WTC11 (cell line): ENCODE results near the gene FAM227B.
"Not testable (repeated sequence)": the region's sequence is repeated elsewhere in the genome, so short reads cannot be mapped to it uniquely, and the experiment has no call there.

Experiments used
- GABPB1 ChIP-seq: sonication (generic); formaldehyde crosslinking; IDR thresholded peaks from 2 replicates; pipeline ENCODE4 v1.8.1; 2023; ENCODE audit warnings: mild to moderate bottlenecking, missing genetic modification reagents
- NFYB ChIP-seq: sonication (generic); formaldehyde crosslinking; conservative IDR thresholded peaks from 2 replicates; pipeline ENCODE4 v1.8.0; 2022; ENCODE audit warnings: low read depth, missing genetic modification reagents
- NR1H2 ChIP-seq: sonication (generic); formaldehyde crosslinking; IDR thresholded peaks from 2 replicates; pipeline ENCODE4 v1.9.0; 2021; ENCODE audit warnings: mild to moderate bottlenecking, moderate library complexity, missing genetic modification reagents
- TEAD4 ChIP-seq: sonication (generic); formaldehyde crosslinking; IDR thresholded peaks from 2 replicates; pipeline ENCODE4 v1.8.0; 2022; ENCODE audit warnings: mild to moderate bottlenecking, missing genetic modification reagents
- TF ChIP-seq, protein P1 (sequence below): sonication (generic); formaldehyde crosslinking; IDR thresholded peaks from 2 replicates; pipeline ENCODE4 v1.8.1; 2023; ENCODE audit warnings: mild to moderate bottlenecking, missing genetic modification reagents, moderate library complexity
- TF ChIP-seq, protein P2 (sequence below): sonication (generic); formaldehyde crosslinking; conservative IDR thresholded peaks from 2 replicates; pipeline ENCODE4 v1.8.1; 2022; ENCODE audit warnings: mild to moderate bottlenecking, missing genetic modification reagents
- TF ChIP-seq, protein P3 (sequence below): fragments of 200-600 bp; IDR thresholded peaks from 2 replicates; pipeline ENCODE4 v1.8.0; 2022; ENCODE audit warnings: antibody characterized with exemption
- TF ChIP-seq, protein P4 (sequence below): sonication (generic); formaldehyde crosslinking; IDR thresholded peaks from 2 replicates; pipeline ENCODE4 v1.8.0; 2023; ENCODE audit warnings: missing genetic modification reagents
- TF ChIP-seq, protein P5 (sequence below): sonication (generic); formaldehyde crosslinking; IDR thresholded peaks from 2 replicates; pipeline ENCODE4 v1.8.1; 2022; ENCODE audit warnings: mild to moderate bottlenecking, moderate library complexity, missing genetic modification reagents
- TF ChIP-seq, protein P6 (sequence below): sonication (generic); formaldehyde crosslinking; IDR thresholded peaks from 2 replicates; pipeline ENCODE4 v1.8.1; 2022; ENCODE audit warnings: low read depth, missing genetic modification reagents, borderline replicate concordance

DNA sequence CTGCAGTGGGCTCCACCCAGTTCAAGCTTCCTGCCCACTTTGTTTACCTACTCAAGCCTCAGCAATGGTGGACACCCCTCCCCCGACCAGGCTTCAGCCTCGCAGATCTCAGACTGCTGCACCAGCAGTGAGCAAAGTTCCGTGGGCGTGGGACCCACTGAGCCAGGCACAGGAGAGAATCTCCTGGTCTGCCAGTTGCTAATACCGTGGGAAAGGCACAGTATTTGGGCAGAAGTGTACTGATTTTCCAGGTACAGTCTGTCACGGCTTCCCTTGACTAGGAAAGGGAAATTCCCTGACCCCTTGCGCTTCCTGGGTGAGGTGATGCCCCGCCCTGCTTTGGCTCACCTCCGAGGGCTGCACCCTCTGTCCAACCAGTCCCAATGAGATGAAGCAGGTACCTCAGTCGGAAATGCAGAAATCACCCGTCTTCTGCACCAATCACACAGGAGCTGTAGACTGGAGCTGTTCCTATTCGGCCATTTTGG, 27.7 kb downstream of the FAM227B start:
- TF ChIP-seq, protein P1, sequence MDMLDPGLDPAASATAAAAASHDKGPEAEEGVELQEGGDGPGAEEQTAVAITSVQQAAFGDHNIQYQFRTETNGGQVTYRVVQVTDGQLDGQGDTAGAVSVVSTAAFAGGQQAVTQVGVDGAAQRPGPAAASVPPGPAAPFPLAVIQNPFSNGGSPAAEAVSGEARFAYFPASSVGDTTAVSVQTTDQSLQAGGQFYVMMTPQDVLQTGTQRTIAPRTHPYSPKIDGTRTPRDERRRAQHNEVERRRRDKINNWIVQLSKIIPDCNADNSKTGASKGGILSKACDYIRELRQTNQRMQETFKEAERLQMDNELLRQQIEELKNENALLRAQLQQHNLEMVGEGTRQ (CRISPR knock-in tag), result not testable (repeated sequence)
- TF ChIP-seq, protein P2, sequence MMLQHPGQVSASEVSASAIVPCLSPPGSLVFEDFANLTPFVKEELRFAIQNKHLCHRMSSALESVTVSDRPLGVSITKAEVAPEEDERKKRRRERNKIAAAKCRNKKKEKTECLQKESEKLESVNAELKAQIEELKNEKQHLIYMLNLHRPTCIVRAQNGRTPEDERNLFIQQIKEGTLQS (CRISPR knock-in tag), result not testable (repeated sequence)
- TF ChIP-seq, protein P3, sequence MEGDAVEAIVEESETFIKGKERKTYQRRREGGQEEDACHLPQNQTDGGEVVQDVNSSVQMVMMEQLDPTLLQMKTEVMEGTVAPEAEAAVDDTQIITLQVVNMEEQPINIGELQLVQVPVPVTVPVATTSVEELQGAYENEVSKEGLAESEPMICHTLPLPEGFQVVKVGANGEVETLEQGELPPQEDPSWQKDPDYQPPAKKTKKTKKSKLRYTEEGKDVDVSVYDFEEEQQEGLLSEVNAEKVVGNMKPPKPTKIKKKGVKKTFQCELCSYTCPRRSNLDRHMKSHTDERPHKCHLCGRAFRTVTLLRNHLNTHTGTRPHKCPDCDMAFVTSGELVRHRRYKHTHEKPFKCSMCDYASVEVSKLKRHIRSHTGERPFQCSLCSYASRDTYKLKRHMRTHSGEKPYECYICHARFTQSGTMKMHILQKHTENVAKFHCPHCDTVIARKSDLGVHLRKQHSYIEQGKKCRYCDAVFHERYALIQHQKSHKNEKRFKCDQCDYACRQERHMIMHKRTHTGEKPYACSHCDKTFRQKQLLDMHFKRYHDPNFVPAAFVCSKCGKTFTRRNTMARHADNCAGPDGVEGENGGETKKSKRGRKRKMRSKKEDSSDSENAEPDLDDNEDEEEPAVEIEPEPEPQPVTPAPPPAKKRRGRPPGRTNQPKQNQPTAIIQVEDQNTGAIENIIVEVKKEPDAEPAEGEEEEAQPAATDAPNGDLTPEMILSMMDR, result not testable (repeated sequence)
- TF ChIP-seq, protein P4, sequence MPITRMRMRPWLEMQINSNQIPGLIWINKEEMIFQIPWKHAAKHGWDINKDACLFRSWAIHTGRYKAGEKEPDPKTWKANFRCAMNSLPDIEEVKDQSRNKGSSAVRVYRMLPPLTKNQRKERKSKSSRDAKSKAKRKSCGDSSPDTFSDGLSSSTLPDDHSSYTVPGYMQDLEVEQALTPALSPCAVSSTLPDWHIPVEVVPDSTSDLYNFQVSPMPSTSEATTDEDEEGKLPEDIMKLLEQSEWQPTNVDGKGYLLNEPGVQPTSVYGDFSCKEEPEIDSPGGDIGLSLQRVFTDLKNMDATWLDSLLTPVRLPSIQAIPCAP (CRISPR knock-in tag), result not testable (repeated sequence)
- TF ChIP-seq NR1H2, NFYB, TEAD4, GABPB1 (CRISPR knock-in tag): not testable (repeated sequence)
- TF ChIP-seq, protein P5, sequence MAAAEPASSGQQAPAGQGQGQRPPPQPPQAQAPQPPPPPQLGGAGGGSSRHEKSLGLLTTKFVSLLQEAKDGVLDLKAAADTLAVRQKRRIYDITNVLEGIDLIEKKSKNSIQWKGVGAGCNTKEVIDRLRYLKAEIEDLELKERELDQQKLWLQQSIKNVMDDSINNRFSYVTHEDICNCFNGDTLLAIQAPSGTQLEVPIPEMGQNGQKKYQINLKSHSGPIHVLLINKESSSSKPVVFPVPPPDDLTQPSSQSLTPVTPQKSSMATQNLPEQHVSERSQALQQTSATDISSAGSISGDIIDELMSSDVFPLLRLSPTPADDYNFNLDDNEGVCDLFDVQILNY (CRISPR knock-in tag), result not testable (repeated sequence)
- TF ChIP-seq, protein P6, sequence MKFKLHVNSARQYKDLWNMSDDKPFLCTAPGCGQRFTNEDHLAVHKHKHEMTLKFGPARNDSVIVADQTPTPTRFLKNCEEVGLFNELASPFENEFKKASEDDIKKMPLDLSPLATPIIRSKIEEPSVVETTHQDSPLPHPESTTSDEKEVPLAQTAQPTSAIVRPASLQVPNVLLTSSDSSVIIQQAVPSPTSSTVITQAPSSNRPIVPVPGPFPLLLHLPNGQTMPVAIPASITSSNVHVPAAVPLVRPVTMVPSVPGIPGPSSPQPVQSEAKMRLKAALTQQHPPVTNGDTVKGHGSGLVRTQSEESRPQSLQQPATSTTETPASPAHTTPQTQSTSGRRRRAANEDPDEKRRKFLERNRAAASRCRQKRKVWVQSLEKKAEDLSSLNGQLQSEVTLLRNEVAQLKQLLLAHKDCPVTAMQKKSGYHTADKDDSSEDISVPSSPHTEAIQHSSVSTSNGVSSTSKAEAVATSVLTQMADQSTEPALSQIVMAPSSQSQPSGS, result not testable (repeated sequence)
